Stomach smooth muscle (tissue), 2 donors: ENCODE measurements around the gene MAP3K5.

Source experiments
- H3K27ac ChIP-seq: one replicate; pipeline ENCODE4 v1.7.0; 2013; ENCODE audit warnings: mild to moderate bottlenecking, low read length, inconsistent platforms
- H3K27me3 ChIP-seq, 2 donors: one replicate each; pipeline ENCODE4 v1.7.0; 2013; ENCODE audit warnings: low read length in 2 of 2; ENCODE audit not compliant: insufficient read depth in 2 of 2, control insufficient read depth in 1 of 2
- H3K36me3 ChIP-seq, 2 donors: one replicate each; pipeline ENCODE4 v1.7.0; 2013; ENCODE audit warnings: low read length in 2 of 2; ENCODE audit not compliant: control insufficient read depth in 2 of 2, insufficient read depth in 2 of 2
- H3K4me1 ChIP-seq: one replicate; pipeline ENCODE4 v1.7.0; 2013; ENCODE audit warnings: low read length; ENCODE audit not compliant: control insufficient read depth, insufficient read depth
- H3K4me3 ChIP-seq, 2 donors: one replicate each; pipeline ENCODE4 v1.7.0; 2013; ENCODE audit warnings: low read length in 2 of 2
- H3K9ac ChIP-seq, 2 donors: one replicate each; pipeline ENCODE4 v1.7.0; 2013; ENCODE audit warnings: low read length in 2 of 2, mild to moderate bottlenecking in 1 of 2
- H3K9me3 ChIP-seq, 2 donors: one replicate each; pipeline ENCODE4 v1.7.0; 2013; ENCODE audit warnings: low read length in 2 of 2; ENCODE audit not compliant: control insufficient read depth in 2 of 2
- donor health status: healthy.
- donor health status: Pancreatic carcinoma.

MAP3K5 gene

GRCh38 chr6:136524936-136525413 is 267.3 kb downstream of the MAP3K5 start:
- H3K27ac ChIP-seq: no peak overlapping the region
- H3K36me3 ChIP-seq: no peaks in the 10 kb centered on the region
- H3K4me3 ChIP-seq: no peak overlapping the region
- H3K4me1 ChIP-seq: no peaks in the 10 kb centered on the region
- no peaks in the 10 kb centered on the region for H3K9me3 ChIP-seq
- H3K9ac ChIP-seq: no peak overlapping the region
- no peaks in the 10 kb centered on the region for H3K27me3 ChIP-seq

DNA sequence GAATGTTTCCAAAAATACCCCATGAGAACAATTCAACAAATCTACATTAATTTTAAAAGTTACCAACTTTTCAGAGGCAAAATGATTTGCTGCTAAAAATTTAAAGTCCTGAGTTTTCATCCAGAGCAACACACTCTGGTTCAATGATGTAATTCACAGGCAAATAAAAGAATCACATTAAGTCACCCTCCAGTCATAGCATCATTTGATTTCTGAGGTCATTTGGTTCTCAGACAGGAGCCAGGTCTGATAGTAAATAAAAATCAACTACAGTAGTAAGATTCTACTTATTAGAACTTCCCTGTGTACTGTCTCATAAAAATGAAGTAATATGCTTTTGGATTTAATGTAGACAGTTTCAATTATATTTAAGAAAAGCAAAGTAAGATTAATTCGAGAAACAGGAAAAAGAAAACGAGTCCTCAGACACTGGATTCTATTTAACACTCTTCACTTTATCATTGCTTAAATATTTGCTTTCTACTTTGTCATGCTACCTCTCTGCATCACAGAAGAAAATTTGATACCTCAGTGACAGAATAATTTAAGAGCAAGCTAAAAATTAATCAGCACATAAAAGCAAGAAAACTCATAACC is 267.8 kb downstream of the MAP3K5 start:
- Histone ChIP-seq H3K27ac (no peak overlapping the region), H3K4me1 (no peaks in the 10 kb centered on the region), H3K27me3 (no peaks in the 10 kb centered on the region), H3K36me3 (no peaks in the 10 kb centered on the region), H3K9me3 (no peaks in the 10 kb centered on the region), H3K9ac (no peak overlapping the region), H3K4me3 (no peak overlapping the region)

DNA sequence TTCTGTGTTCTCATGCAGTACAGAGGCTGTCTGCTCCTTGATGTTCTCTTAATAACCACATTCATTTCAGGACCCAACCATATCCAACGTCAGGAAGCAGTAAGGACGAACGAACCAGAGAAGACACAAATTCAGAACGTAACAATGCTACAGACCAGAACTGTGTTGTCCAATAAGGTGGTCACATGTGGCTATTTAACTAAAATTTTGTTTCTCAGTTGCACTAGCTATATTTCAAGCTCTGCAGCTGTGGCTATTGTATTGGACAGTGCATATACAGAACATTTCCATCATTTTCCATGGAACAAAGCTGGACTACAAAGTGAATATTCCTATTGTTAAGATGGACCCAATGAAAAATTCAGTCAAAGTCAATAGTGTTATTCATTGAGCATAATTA is 269.1 kb downstream of the MAP3K5 start:
- H3K27ac ChIP-seq: no peak overlapping the region
- H3K4me3 ChIP-seq: no peak overlapping the region
- no peak overlapping the region for H3K9ac ChIP-seq
- no peaks in the 10 kb centered on the region for H3K36me3 ChIP-seq
- H3K9me3 ChIP-seq: no peaks in the 10 kb centered on the region
- H3K4me1 ChIP-seq: no peaks in the 10 kb centered on the region
- no peaks in the 10 kb centered on the region for H3K27me3 ChIP-seq

DNA sequence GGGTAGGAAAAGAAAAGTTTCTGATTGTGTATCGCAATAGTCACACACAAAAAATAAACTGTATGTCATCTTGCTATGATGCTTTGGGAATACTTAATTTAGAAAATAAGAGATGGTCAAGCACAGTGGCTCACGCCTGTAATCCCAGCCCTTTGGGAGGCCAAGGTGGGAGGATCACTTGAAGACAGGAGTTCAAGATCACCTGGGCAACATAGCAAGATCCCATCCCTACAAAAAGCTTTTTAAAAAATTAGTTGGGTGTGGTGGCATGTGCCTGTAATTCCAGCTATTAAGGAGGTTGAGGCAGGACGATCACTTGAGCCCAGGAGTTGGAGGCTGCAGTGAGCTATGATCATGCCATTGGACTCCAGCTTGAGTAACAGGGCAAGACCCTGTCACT is 269.6 kb downstream of the MAP3K5 start:
- H3K9ac ChIP-seq: no peak overlapping the region
- no peaks in the 10 kb centered on the region for H3K36me3 ChIP-seq
- no peak overlapping the region for H3K4me3 ChIP-seq
- no peaks in the 10 kb centered on the region for H3K27me3 ChIP-seq
- H3K9me3 ChIP-seq: no peaks in the 10 kb centered on the region
- H3K27ac ChIP-seq: no peak overlapping the region
- no peaks in the 10 kb centered on the region for H3K4me1 ChIP-seq

GRCh38 chr6:136521911-136522310 is 270.4 kb downstream of the MAP3K5 start:
- Histone ChIP-seq H3K4me3 (no peak overlapping the region), H3K4me1 (no peaks in the 10 kb centered on the region), H3K27me3 (no peaks in the 10 kb centered on the region), H3K36me3 (no peaks in the 10 kb centered on the region), H3K27ac (no peak overlapping the region), H3K9ac (no peak overlapping the region), H3K9me3 (no peaks in the 10 kb centered on the region)

- H3K27ac ChIP-seq: no peak overlapping the region
- H3K36me3 ChIP-seq: no peaks in the 10 kb centered on the region
- H3K9me3 ChIP-seq: no peaks in the 10 kb centered on the region
- no peak overlapping the region for H3K4me3 ChIP-seq
- no peaks in the 10 kb centered on the region for H3K27me3 ChIP-seq
- H3K9ac ChIP-seq: no peak overlapping the region
- H3K4me1 ChIP-seq: no peaks in the 10 kb centered on the region
These were observed 270.9 kb downstream of the MAP3K5 start for GRCh38 chr6:136521427-136521826.

GRCh38 chr6:136520517-136520916 is 271.8 kb downstream of the MAP3K5 start:
- H3K4me3 ChIP-seq: no peak overlapping the region
- H3K9ac ChIP-seq: no peak overlapping the region
- no peaks in the 10 kb centered on the region for H3K9me3 ChIP-seq
- no peaks in the 10 kb centered on the region for H3K27me3 ChIP-seq
- H3K27ac ChIP-seq: no peak overlapping the region
- H3K36me3 ChIP-seq: no peaks in the 10 kb centered on the region
- H3K4me1 ChIP-seq: no peaks in the 10 kb centered on the region

- H3K36me3 ChIP-seq: no peaks in the 10 kb centered on the region
- no peaks in the 10 kb centered on the region for H3K27me3 ChIP-seq
- H3K4me1 ChIP-seq: no peaks in the 10 kb centered on the region
- H3K4me3 ChIP-seq: no peak overlapping the region
- H3K27ac ChIP-seq: no peak overlapping the region
- H3K9ac ChIP-seq: no peak overlapping the region
- H3K9me3 ChIP-seq: no peaks in the 10 kb centered on the region
These were observed 274.7 kb downstream of the MAP3K5 start for GRCh38 chr6:136517582-136517981.

- Histone ChIP-seq H3K9me3 (no peaks in the 10 kb centered on the region), H3K27ac (no peak overlapping the region), H3K4me1 (no peaks in the 10 kb centered on the region), H3K9ac (no peak overlapping the region), H3K4me3 (no peak overlapping the region), H3K27me3 (no peaks in the 10 kb centered on the region), H3K36me3 (no peaks in the 10 kb centered on the region)
These were observed 275.3 kb downstream of the MAP3K5 start for GRCh38 chr6:136517002-136517401.

- Histone ChIP-seq H3K4me1 (no peaks in the 10 kb centered on the region), H3K27ac (no peak overlapping the region), H3K27me3 (no peaks in the 10 kb centered on the region), H3K9ac (no peak overlapping the region), H3K9me3 (no peaks in the 10 kb centered on the region), H3K36me3 (no peaks in the 10 kb centered on the region), H3K4me3 (no peak overlapping the region)
These were observed 277.7 kb downstream of the MAP3K5 start for GRCh38 chr6:136514591-136514990.

- Histone ChIP-seq H3K27me3 (no peaks in the 10 kb centered on the region), H3K9me3 (no peaks in the 10 kb centered on the region), H3K9ac (no peak overlapping the region), H3K4me3 (no peak overlapping the region), H3K4me1 (no peaks in the 10 kb centered on the region), H3K27ac (no peak overlapping the region), H3K36me3 (no peaks in the 10 kb centered on the region)
These were observed 280.4 kb downstream of the MAP3K5 start for GRCh38 chr6:136511926-136512325.
